Uterus (tissue), 2 donors: Measurements from ENCODE around the gene SIPA1L3.

Experiments
- CTCF ChIP-seq, 4 experiments: fragments of 200-600 bp in 2 of 4; fragments of 450-650 bp in 2 of 4; sonication (generic) in 2 of 4; IDR thresholded peaks; one replicate each; pipeline ENCODE4 v1.5.1; 2016 to 2019; ENCODE audit warnings: antibody characterized with exemption in 4 of 4, mild to moderate bottlenecking in 2 of 4, moderate library complexity in 1 of 4
- POLR2A ChIP-seq, 2 donors: fragments of 450-650 bp; IDR thresholded peaks; one replicate each; pipeline ENCODE4 v1.6.1; 2016; ENCODE audit warnings: antibody characterized with exemption in 2 of 2, mild to moderate bottlenecking in 1 of 2, moderate library complexity in 1 of 2

GRCh38 chr19:38107129-38107528, 200.1 kb downstream of the SIPA1L3 start:
- TF ChIP-seq CTCF (IDR thresholded peaks at IDR 0.05), result no peak
- TF ChIP-seq POLR2A (IDR thresholded peaks at IDR 0.05), result no peak
